Activated CD4-positive, alpha-beta T cell treated with anti-CD3 and anti-CD28 coated beads for 36 hours (primary cell): Measurements from ENCODE around the gene PKP2. TPM values are rescaled to one million over a fixed set of nuclear protein-coding genes. Genes with fewer than 3 reads are reported as not detected.
A peak's percentile ranks its signal among the peaks of the same experiment; 100 is the strongest.

Source experiments
- ATAC-seq: fragments of 200-7000 bp; cut with Tn5 transposase; one replicate; pipeline ENCODE4 v1.10.0; 2021; ENCODE audit warnings: mild to moderate bottlenecking, moderate library complexity
- CTCF ChIA-PET: fragments of 350-600 bp; sonication (Branson Sonifier 250); formaldehyde crosslinking; loops from one replicate; lab custom pipeline; 2021; ENCODE audit warnings: antibody characterized with exemption; lab: Charles Lee
- POLR2A ChIA-PET: fragments of 350-600 bp; sonication (Branson Sonifier 250); formaldehyde crosslinking; loops from one replicate; lab custom pipeline; 2021; ENCODE audit warnings: antibody characterized with exemption, inconsistent platforms; lab: Charles Lee
- DNase-seq: peaks from one replicate; pipeline ENCODE4 v3.0.0-alpha.2; 2020
- H3K27ac Mint-ChIP-seq: one replicate; pipeline ENCODE4 v1.8.0; 2021; ENCODE audit warnings: mixed read lengths
- H3K27me3 Mint-ChIP-seq: one replicate; pipeline ENCODE4 v1.8.0; 2021; ENCODE audit warnings: mixed read lengths
- H3K36me3 Mint-ChIP-seq: one replicate; pipeline ENCODE4 v1.8.0; 2021; ENCODE audit warnings: low read depth, mixed read lengths
- H3K4me1 Mint-ChIP-seq: one replicate; pipeline ENCODE4 v1.8.0; 2021; ENCODE audit warnings: mixed read lengths
- H3K4me3 Mint-ChIP-seq: one replicate; pipeline ENCODE4 v1.8.0; 2021; ENCODE audit warnings: mild to moderate bottlenecking, moderate library complexity, mixed read lengths
- H3K9me3 Mint-ChIP-seq: one replicate; pipeline ENCODE4 v1.8.0; 2021; ENCODE audit warnings: low read depth, mixed read lengths
- intact Hi-C, 2 experiments: fragments of 100-400 bp; cut with DNase I in 1 of 2; cut with micrococcal nuclease in 1 of 2; formaldehyde crosslinking; loops; one replicate each; pipeline versions ENCODE4 v1.14.2 to v1.15.1; 2022 to 2024; cut with DNase I, micrococcal nuclease
- total RNA-seq, 2 experiments: library from RNA; stranded (reverse); gene quantifications; one replicate each; pipeline ENCODE4 v1.2.3, GENCODE V29; 2021

PKP2 gene
- total RNA-seq, 2 experiments from 2014 or later: 0.11 to 0.30 TPM

- Mint-ChIP-seq H3K4me3 (no peak overlapping the region), H3K27ac (no peak overlapping the region), H3K27me3 (peaks cover 9% of the 10 kb centered on the region), H3K9me3 (no peaks in the 10 kb centered on the region), H3K36me3 (no peaks in the 10 kb centered on the region), H3K4me1 (no peaks in the 10 kb centered on the region)
- DNase-seq (no peak), ATAC-seq (no peak)
- ChIA-PET POLR2A (no interaction called here), CTCF (interaction anchor here (0.6 to 0.7 kb wide), 2 partner anchors 63 to 640 kb away, joined by 3 read pairs; no protein-coding TSS in a partner anchor)
- intact Hi-C loops: no loop called here
Measured at GRCh38 chr12:32907898-32908476, 11.4 kb upstream of the PKP2 start.

DNA sequence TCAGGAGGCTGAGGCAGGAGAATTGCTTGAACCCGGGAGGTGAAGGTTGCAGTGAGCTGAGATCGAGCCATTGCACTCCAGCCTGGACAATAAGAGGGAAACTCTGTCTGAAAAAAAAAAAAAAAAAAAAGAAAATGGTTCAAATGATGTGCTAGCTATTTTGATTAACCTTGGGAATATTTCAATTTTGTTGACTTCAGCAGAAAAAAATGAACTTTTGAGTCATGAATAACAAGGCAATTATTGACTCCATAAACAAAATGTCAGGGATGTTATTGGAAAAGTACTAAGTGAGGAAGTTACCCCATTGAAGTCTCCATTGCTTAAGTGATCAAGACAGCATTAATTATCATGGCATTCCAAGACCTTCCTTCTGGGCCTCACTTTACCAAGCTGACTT, 10.6 kb upstream of the PKP2 start:
- H3K4me3 Mint-ChIP-seq: no peak overlapping the region

DNA sequence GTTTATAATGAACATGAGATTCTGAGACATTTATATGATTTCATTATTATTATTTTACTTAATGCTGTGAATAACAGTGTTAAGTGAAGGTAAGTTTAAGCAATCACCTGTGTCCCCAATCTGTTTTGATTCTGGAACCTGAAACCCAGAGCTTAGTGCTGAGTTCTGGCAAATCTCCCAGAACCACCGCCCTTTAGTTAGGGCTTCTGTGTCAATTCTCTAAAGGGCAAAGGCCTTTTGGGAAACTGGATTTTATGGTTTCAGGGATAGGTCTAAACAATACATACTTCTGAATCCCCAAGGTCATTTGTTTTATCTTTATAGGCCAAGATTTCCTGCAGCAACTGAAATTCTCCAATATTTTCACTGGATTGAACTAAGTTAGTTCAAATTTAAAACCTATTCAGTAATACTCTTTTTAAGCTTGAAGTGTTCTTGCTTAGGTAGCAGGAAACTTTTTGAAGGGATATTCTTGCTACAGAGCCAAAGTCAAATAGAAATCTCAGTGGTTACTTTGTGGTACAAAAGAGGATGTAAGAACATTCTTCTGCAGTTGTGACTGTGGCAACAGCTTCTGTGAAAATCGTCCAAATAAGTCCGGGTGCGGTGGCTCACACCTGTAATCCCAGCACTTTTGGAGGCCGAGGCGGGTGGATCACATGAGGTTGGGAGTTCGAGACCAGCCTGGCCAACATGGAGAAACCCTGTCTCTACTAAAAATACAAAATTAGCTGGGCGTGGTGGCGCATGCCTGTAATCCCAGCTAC, 10.0 kb upstream of the PKP2 start:
- ATAC-seq: peak; percentile 36
- DNase-seq: peak; percentile 16

More for the DNA sequence above, 10.6 kb upstream of the PKP2 start:
- Mint-ChIP-seq H3K9me3 (no peaks in the 10 kb centered on the region), H3K36me3 (no peaks in the 10 kb centered on the region), H3K27ac (no peak overlapping the region), H3K27me3 (peaks cover 9% of the 10 kb centered on the region), H3K4me1 (no peaks in the 10 kb centered on the region)
- CTCF ChIA-PET: no interaction called here
- DNase-seq (no peak), ATAC-seq (no peak)
- POLR2A ChIA-PET: no interaction called here
- intact Hi-C loops: no loop called here

DNA sequence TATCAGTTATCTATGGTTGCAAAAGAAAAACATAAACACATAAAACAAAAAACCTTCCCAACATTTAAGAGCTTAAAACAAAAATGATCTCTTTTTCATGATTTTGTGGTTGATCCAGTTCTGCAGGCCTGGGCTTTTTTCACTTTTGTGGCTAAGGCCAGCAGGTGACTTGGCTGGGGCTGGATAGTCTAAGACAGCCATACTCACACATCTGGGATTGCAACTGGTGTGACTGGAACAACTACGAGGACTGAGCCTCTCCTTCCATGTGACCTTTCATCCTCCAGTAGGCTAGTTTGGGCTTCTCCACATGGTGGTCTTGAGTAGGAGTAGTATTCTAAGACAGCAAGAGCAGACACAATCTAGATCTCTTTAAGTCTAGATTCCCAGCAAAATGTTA, 7.2 kb upstream of the PKP2 start:
- DNase-seq: no peak
- no peaks in the 10 kb centered on the region for H3K36me3 Mint-ChIP-seq
- CTCF ChIA-PET: interaction anchor here (0.6 kb wide), 1 partner anchor 831 kb away, joined by 4 read pairs; no protein-coding TSS in a partner anchor
- no peak overlapping the region for H3K27ac Mint-ChIP-seq
- H3K27me3 Mint-ChIP-seq: peaks cover 18% of the 10 kb centered on the region
- POLR2A ChIA-PET: no interaction called here
- no peak overlapping the region for H3K4me3 Mint-ChIP-seq
- H3K4me1 Mint-ChIP-seq: no peaks in the 10 kb centered on the region
- ATAC-seq: no peak
- H3K9me3 Mint-ChIP-seq: no peaks in the 10 kb centered on the region
- intact Hi-C loops: no loop called here

More for the DNA sequence above, 10.0 kb upstream of the PKP2 start:
- no peaks in the 10 kb centered on the region for H3K4me1 Mint-ChIP-seq
- no peaks in the 10 kb centered on the region for H3K36me3 Mint-ChIP-seq
- H3K27me3 Mint-ChIP-seq: peaks cover 9% of the 10 kb centered on the region
- H3K4me3 Mint-ChIP-seq: no peak overlapping the region
- intact Hi-C loops: no loop called here
- H3K27ac Mint-ChIP-seq: no peak overlapping the region
- ChIA-PET POLR2A (no interaction called here), CTCF (no interaction called here)
- no peaks in the 10 kb centered on the region for H3K9me3 Mint-ChIP-seq

GRCh38 chr12:32903318-32903717, 6.7 kb upstream of the PKP2 start:
- H3K36me3 Mint-ChIP-seq: no peaks in the 10 kb centered on the region
- peaks cover 18% of the 10 kb centered on the region for H3K27me3 Mint-ChIP-seq
- ChIA-PET CTCF (interaction anchor here (0.6 kb wide), 1 partner anchor 831 kb away, joined by 4 read pairs; no protein-coding TSS in a partner anchor), POLR2A (no interaction called here)
- no peak for ATAC-seq
- intact Hi-C loops: no loop called here
- H3K27ac Mint-ChIP-seq: no peak overlapping the region
- no peaks in the 10 kb centered on the region for H3K4me1 Mint-ChIP-seq
- H3K9me3 Mint-ChIP-seq: no peaks in the 10 kb centered on the region
- no peak for DNase-seq
- H3K4me3 Mint-ChIP-seq: no peak overlapping the region

- no peak overlapping the region for H3K27ac Mint-ChIP-seq
Measured at GRCh38 chr12:32902287-32902997, 5.9 kb upstream of the PKP2 start.

GRCh38 chr12:32901553-32901952, 5.0 kb upstream of the PKP2 start:
- DNase-seq: no peak
- Mint-ChIP-seq H3K4me3 (no peak overlapping the region), H3K9me3 (no peaks in the 10 kb centered on the region), H3K4me1 (peaks cover 3% of the 10 kb centered on the region), H3K27ac (no peak overlapping the region), H3K27me3 (peaks cover 25% of the 10 kb centered on the region), H3K36me3 (no peaks in the 10 kb centered on the region)
- POLR2A ChIA-PET: no interaction called here
- intact Hi-C loops: no loop called here
- CTCF ChIA-PET: no interaction called here
- no peak for ATAC-seq

More at GRCh38 chr12:32902287-32902997, 5.9 kb upstream of the PKP2 start:
- ATAC-seq (no peak), DNase-seq (no peak)
- ChIA-PET CTCF (interaction anchor here (0.6 kb wide), 1 partner anchor 1391 kb away, joined by 3 read pairs; no protein-coding TSS in a partner anchor), POLR2A (no interaction called here)
- Mint-ChIP-seq H3K4me1 (no peaks in the 10 kb centered on the region), H3K4me3 (no peak overlapping the region), H3K9me3 (no peaks in the 10 kb centered on the region), H3K36me3 (no peaks in the 10 kb centered on the region), H3K27me3 (peaks cover 22% of the 10 kb centered on the region)
- intact Hi-C loops: no loop called here

- Mint-ChIP-seq H3K27ac (no peak overlapping the region), H3K4me1 (peaks cover 15% of the 10 kb centered on the region), H3K36me3 (no peaks in the 10 kb centered on the region), H3K27me3 (peaks cover 43% of the 10 kb centered on the region), H3K4me3 (peak overlapping the region; percentile 49), H3K9me3 (no peaks in the 10 kb centered on the region)
- CTCF ChIA-PET: no interaction called here
- DNase-seq (no peak), ATAC-seq (no peak)
- POLR2A ChIA-PET: no interaction called here
- intact Hi-C loops: no loop called here
Measured at GRCh38 chr12:32897687-32898573, 1.4 kb upstream of the PKP2 start.

DNA sequence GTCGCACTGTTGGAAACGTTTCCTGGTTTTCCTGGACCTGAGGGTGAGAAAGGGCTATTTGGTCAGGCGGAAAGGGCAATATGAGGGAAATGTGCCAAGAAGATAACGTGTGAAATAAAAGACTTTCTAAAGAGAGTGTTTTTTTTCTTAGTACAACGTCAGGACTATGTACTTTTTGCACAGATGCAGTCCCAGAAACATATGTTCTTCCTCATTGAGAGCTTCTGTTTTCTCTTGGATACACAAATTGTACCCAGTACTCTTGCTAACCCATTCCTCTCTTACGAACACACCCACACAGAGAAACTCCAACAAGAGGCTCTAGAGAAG, 669 bp upstream of the PKP2 start:
- H3K27ac Mint-ChIP-seq: no peak overlapping the region
- H3K4me3 Mint-ChIP-seq: peak overlapping the region; percentile 49
- no peaks in the 10 kb centered on the region for H3K36me3 Mint-ChIP-seq
- H3K27me3 Mint-ChIP-seq: peaks cover 45% of the 10 kb centered on the region
- DNase-seq: no peak
- intact Hi-C loops: no loop called here
- CTCF ChIA-PET: no interaction called here
- no peak for ATAC-seq
- no peaks in the 10 kb centered on the region for H3K9me3 Mint-ChIP-seq
- POLR2A ChIA-PET: no interaction called here
- peaks cover 15% of the 10 kb centered on the region for H3K4me1 Mint-ChIP-seq

DNA sequence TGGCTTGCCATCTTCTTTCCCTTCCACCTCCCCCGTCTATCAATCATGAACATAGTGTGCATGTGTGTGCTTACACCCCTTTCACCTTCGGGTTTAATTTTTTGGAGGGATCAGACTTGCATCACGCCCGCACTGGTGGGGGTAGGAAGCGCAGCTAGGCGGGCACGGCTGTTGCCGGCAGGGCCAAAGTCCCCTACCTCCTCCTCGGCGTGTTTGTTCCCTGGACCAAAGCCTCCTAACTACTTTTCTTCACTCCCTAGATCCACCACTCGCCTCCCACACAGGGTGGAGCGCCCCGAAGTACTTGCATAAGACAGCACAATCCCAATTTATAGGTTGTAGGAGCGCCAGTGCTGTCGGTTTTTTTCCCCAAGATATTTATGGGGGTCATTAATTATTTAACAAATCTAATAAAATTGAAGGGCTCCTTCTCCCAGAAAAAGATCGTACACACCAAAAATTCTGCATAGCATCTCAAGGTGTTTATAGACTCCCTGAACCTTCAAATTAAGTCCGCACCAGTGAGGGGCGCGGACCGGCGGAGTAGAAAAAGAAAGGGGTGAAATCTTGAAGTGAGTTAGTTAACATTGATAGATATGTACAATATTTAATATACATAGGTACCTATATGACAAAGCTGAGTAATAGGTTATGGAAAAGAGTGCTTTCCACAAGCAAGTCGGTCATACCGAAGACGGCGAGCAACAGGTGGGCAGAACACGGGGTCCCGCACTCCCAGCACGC, 717 bp downstream of the PKP2 start:
- peaks cover 15% of the 10 kb centered on the region for H3K4me1 Mint-ChIP-seq

More for the DNA sequence above, 717 bp downstream of the PKP2 start:
- Mint-ChIP-seq H3K36me3 (no peaks in the 10 kb centered on the region), H3K27me3 (peaks cover 50% of the 10 kb centered on the region), H3K27ac (no peak overlapping the region), H3K4me3 (peak overlapping the region; percentile 62), H3K9me3 (no peaks in the 10 kb centered on the region)
- peak; percentile 13 for DNase-seq
- intact Hi-C loops: no loop called here
- ChIA-PET POLR2A (no interaction called here), CTCF (no interaction called here)
- peak; percentile 23 for ATAC-seq
